GM12801 (cell line): ENCODE results near the gene NR1I3.

Experiments used
- TF ChIP-seq, protein P1 (sequence below): IDR thresholded peaks from one replicate; pipeline ENCODE4 v1.5.1; 2011; ENCODE audit warnings: control low read depth; ENCODE audit not compliant: insufficient read length; ENCODE audit errors: extremely low read depth

Gene NR1I3

DNA sequence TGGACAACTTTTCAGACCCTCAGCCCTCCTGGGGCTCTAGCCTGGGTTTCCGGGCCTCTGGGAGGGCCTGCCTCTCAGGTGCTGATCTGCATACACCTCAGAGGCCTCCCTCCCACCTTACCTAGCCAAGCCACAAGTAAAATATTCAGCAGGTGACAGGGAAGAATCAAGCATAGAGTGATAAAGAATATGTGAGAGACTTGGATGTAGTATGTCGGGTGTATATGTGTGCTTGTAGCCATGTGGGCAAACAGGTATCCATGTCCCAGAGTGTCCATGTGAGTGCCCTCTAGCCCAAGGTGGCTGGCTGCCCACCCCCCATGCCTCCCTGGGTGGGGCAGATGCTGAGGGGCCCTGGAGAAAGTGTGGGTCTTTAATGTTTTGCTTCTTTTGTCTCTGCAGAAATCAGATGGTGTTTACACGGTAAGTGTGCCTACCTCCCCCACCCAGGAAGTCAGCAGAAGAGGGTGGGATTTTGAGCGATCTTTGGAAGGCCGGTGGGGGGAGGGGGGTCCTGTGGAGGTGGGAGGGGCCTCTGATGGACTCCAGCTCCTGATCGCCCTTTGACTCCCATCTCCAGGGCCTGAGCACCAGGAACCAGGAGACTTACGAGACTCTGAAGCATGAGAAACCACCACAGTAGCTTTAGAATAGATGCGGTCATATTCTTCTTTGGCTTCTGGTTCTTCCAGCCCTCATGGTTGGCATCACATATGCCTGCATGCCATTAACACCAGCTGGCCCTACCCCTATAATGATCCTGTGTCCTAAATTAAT, 19.5 kb downstream of the NR1I3 start:
- TF ChIP-seq, protein P1, sequence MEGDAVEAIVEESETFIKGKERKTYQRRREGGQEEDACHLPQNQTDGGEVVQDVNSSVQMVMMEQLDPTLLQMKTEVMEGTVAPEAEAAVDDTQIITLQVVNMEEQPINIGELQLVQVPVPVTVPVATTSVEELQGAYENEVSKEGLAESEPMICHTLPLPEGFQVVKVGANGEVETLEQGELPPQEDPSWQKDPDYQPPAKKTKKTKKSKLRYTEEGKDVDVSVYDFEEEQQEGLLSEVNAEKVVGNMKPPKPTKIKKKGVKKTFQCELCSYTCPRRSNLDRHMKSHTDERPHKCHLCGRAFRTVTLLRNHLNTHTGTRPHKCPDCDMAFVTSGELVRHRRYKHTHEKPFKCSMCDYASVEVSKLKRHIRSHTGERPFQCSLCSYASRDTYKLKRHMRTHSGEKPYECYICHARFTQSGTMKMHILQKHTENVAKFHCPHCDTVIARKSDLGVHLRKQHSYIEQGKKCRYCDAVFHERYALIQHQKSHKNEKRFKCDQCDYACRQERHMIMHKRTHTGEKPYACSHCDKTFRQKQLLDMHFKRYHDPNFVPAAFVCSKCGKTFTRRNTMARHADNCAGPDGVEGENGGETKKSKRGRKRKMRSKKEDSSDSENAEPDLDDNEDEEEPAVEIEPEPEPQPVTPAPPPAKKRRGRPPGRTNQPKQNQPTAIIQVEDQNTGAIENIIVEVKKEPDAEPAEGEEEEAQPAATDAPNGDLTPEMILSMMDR: no peak

DNA sequence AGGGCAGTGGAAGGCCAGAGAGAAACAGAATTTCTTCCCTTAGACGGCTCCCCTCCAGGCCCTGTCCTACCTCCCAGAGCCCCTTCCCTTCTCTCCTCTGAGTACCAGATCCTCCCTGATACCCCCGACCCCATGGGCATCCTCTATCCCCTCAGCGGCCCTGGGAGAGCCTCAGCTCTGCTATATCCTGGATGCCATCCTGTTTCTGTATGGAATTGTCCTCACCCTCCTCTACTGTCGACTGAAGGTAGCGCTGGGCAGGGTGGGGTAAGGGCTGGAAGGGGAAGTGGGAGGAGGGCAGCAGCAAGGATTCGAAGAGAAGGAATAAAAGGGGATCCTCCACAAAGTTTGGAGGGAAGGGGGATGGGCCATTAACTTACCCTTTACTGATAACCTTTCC, 20.2 kb downstream of the NR1I3 start:
- TF ChIP-seq, protein P1: no peak

DNA sequence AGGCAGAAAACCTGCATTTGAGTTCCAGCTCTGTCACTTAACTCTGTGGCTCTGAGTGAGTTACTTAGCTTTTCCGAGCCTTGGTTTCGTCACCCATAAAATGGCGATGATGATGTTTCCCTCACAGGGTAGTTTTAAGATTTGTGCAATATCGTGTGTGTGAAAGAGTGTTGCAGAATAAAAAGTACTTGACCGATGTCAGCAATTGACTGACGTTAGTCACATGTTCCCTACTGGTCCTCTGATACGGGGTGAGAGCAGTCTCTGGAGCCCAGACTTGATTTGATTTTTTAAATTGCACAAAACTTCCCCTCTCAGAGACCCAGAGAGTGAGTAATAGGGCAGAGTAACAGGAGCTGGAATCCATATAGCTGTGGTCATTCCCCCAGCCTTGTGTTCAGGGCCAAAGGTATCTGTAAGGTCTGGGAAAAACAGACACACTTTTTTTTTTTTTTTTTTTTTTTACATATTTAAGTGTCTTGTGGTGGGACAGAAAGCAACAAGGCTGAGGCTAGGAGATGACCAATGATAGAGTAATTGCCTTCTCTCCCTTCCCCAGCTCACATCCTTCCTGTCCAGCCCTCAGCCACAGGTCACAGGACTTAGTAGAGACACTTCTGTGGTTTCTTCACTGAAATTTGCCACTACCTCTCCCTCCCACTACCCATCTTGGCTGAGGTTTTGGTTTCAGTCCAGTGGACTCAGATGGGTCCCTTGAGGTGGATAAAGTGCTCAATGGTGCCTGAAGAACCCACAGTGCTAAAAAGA, 20.9 kb downstream of the NR1I3 start:
- TF ChIP-seq, protein P1: no peak

DNA sequence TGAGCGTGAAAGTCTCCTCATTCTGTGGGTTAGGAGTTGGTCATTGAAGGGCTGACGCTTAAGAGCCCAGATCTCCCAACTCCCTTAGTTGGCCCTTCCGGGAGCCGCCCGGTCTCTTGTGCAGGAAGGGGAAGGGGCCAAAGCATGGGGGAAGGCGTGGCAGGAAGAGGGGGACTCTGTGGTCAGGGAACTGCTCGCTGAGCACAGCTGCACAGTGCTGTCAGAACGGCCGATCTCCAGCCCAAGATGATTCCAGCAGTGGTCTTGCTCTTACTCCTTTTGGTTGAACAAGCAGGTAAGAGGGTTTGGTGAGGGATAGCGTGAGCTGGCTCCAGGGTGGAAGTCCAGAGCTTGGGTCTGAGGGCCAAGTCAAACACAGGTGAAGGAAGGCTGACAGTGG, 22.9 kb downstream of the NR1I3 start, which contains the start of gene FCER1G:
FCER1G (plus strand) TSS at position 220 of the 400 bp plus-strand sequence; CDS start at position 247, 27 bp downstream.
- TF ChIP-seq, protein P1: no peak

DNA sequence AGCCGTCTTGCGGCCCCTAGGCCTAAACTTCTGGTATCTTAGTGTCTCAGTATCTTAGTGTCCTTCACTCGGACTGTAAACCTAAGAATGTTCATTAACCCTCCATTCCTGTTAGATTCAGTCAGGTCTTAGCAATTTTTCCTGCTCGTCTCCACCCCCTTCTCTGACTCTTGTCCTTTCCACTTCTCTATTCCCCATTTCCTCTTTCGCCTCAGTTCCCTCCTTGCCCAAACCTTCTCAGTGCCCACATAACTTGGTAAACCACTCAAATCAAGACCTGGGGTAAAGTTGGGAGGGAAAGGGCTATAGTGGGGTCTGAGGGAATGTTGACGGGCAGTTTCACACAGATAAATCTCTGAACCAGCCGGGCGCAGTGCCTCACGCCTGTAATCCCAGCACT, 23.6 kb downstream of the NR1I3 start:
- TF ChIP-seq, protein P1: no peak

DNA sequence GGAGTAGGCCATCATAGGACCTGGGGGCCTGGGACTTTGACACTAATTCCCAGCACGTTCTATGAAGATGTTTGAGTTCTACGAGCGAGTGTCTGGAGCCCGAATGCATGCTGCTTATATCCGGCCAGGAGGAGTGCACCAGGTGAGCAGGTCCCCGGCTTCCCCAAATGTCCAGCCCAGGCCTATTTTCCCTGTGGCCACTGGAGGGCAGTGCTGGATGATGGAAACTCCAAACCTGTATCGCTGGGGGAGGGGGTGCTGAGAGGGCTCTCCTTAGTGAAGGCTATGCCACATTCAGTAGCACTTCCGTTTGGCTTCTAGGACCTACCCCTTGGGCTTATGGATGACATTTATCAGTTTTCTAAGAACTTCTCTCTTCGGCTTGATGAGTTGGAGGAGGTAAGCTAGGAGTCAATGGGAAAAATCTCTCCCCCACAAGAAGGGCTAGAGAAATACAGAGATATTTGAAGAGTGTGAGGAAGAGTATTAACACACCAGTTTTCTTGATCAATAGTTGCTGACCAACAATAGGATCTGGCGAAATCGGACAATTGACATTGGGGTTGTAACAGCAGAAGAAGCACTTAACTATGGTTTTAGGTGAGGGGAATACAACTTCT, 28.1 kb downstream of the NR1I3 start:
- TF ChIP-seq, protein P1: no peak

DNA sequence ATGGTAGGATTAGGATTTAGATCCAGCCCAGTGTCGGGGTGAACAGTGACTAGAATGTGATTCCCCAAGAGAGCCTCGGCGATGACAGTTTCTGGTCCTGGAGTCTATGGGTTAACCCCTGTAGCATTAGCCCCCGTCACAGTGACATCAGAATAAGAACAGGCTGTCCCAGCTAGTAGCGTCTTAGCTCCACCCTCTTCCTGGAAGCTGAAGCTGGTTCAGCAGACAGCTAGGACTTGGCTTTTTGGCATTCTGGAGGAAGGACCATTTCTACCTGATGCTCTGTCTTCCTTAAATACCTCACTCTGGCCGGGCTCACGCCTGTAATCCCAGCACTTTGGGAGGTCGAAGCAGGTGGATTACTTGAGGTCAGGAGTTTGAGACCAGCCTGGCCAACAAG, 30.8 kb downstream of the NR1I3 start:
- TF ChIP-seq, protein P1: no peak
